ENCODE measurements around the gene ANK3. TPM values are rescaled to one million over a fixed set of nuclear protein-coding genes. Genes with fewer than 3 reads are reported as not detected.

The ANK3 gene
- total RNA-seq, 4 donors from 2014 or later, result 6.4 to 23.2 (median 13.5) TPM

- TF ChIP-seq, protein P1, sequence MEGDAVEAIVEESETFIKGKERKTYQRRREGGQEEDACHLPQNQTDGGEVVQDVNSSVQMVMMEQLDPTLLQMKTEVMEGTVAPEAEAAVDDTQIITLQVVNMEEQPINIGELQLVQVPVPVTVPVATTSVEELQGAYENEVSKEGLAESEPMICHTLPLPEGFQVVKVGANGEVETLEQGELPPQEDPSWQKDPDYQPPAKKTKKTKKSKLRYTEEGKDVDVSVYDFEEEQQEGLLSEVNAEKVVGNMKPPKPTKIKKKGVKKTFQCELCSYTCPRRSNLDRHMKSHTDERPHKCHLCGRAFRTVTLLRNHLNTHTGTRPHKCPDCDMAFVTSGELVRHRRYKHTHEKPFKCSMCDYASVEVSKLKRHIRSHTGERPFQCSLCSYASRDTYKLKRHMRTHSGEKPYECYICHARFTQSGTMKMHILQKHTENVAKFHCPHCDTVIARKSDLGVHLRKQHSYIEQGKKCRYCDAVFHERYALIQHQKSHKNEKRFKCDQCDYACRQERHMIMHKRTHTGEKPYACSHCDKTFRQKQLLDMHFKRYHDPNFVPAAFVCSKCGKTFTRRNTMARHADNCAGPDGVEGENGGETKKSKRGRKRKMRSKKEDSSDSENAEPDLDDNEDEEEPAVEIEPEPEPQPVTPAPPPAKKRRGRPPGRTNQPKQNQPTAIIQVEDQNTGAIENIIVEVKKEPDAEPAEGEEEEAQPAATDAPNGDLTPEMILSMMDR (IDR thresholded peaks at IDR 0.05; ENCODE audit: low read depth), result no peak
These were observed 51.6 kb downstream of the ANK3 start for GRCh38 chr10:60338002-60338564.

DNA sequence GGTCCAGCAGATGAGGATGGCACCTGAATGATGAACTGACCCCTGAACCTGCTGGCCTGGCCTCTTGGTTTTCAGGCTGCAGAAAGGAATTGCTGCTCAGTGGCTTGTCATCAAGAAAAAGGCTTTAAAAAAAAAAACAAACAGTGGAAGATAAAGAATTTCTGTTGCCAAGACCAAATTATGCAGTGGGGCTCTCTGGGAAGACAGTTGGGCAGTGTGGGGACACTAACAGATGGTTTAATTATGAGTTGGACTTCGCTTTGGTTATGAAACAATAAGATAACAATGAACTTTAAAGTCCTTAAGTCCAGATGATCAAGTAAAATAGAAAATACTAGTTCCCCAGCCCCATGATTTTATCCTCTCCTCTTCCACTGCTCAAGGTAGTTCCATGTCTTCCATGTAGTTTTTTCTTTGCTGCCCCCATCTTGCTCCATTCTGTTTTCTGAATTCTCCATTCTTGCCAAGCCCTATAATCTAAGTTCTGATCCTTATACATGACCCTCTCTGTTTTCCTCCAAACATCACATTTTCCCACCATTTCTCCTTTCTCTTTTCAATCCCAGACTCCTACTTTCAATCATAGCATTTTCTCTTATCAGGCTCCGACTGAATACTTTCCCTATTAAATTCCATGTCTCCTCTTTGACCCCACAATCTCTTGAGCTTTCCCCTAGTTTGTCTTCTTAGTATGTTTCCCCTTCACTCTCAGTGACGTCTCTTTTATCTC, 52.6 kb downstream of the ANK3 start:
- TF ChIP-seq, protein P1 (IDR thresholded peaks at IDR 0.05; ENCODE audit: low read depth), result no peak

GRCh38 chr10:60335708-60336107, 54.0 kb downstream of the ANK3 start:
- TF ChIP-seq, protein P1 (IDR thresholded peaks at IDR 0.05; ENCODE audit: low read depth), result no peak

DNA sequence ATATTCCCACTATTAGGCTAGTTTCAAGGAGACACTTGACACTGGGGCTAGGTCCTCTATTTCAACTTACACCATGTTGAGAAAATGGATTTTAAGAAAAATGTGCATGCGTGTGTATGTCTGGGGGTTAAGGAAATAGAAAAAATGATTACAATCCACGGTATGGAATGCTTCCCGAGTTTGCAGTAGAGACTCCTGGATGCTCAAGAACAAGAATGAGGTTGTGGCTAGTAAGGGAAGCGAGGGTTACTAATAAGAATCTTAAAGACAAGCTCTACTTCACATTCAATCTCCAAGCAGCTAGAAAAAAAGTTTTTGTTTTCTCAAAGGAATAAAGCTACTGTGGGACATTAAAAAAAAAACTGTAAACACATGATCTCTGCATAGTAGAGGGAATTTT, 54.7 kb downstream of the ANK3 start:
- TF ChIP-seq, protein P1 (IDR thresholded peaks at IDR 0.05; ENCODE audit: low read depth), result no peak

DNA sequence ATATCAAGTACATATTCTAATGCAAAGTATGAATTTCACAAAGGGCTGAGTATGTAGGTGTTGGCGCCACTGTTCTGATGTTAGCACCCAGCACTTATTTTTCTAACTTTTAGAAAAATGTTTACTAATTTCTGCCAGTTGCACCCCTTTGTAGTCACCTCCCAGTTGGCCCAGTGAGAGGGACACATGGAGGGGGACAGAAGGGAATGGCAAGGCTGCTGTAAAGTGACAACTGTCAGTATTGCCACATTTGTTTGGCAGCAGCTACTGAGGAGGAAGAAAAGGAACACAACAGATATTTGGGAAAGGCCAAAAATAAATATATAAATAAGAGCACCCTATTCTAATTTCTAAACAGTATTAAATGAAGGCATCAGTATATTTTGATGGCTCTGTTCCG, 57.3 kb downstream of the ANK3 start:
- TF ChIP-seq, protein P1 (IDR thresholded peaks at IDR 0.05; ENCODE audit: low read depth), result no peak

DNA sequence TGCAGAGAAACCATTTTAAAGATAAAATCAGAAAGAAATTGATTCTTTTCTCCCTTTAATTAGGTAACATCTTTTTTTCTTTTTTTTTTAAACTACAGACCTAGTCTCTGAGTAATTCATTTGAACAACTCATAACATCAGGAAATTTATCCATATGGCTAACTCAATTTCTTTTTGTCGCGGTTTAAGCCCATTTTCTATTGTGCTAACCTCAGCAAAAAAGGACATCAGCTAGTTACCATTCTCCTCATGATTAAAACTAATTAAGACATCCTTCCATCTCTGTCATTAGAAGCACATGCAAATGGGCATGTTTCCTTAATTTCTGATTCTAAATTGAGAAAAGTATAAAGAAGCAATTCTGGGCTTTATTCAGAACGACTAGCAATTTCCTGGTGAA, 57.8 kb downstream of the ANK3 start:
- TF ChIP-seq, protein P1 (IDR thresholded peaks at IDR 0.05; ENCODE audit: low read depth), result no peak

GRCh38 chr10:60323162-60323561, 66.5 kb downstream of the ANK3 start:
- TF ChIP-seq, protein P1 (IDR thresholded peaks at IDR 0.05; ENCODE audit: low read depth), result no peak
